GM19351 (cell line): ENCODE data around the gene TAF5.
"Not testable (repeated sequence)": the region's sequence is repeated elsewhere in the genome, so short reads cannot be mapped to it uniquely, and the experiment has no call there.

Experiments used
- ATAC-seq: cut with Tn5 transposase; IDR thresholded peaks from one replicate; pipeline ENCODE4 v1.9.1; 2021; ENCODE audit warnings: mild to moderate bottlenecking, moderate library complexity; ENCODE audit not compliant: unreplicated experiment

The TAF5 gene

DNA sequence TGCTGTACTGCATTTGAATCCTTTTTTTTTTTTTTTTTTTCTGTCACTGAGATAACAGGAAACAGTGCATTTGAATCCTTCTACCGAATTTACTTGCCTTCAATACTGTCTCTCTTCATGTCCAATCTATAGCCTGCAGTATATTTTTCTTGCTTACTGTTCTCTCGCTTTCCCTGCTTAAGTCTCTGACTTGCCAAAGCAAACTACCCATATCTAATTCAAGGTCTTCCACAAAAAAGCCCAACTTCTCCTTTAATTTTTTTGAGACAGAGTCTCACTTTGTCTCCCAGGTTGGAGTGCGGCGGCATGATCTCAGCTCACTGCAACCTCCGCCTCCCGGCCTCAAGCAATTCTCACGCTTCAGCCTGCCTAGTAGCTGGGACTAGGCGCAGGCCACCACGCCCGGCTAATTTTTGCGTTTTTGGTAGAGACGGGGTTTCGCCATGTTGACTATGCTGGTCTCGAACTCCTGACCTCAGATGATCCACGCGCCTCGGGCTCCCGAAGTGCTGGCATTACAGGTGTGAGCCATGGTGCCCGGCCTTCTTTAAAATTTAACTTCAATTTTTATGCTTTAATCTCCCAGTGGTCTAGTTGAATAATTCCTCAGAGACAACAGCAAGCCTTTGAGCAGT is 29.5 kb downstream of the TAF5 start:
- no peak for ATAC-seq

DNA sequence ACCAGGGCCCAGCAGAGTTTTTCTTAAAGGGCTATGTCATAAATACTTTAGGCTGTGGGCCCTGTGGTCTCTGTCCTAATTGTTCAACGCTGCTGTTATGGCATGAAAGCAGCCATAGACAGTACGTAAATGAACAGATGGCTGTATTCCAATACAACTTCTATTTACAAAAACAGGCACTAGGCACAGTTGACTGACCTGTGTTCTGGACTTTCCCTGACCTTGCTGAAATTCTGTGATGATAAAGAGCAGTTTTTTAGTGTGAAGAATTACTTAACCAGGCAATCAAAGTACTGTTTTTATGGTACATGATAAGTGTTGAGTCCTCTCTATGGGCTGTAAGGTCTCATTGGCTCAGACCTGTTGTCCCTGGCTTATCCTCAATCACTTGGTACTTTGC is 45.8 kb downstream of the TAF5 start:
- ATAC-seq = no peak

DNA sequence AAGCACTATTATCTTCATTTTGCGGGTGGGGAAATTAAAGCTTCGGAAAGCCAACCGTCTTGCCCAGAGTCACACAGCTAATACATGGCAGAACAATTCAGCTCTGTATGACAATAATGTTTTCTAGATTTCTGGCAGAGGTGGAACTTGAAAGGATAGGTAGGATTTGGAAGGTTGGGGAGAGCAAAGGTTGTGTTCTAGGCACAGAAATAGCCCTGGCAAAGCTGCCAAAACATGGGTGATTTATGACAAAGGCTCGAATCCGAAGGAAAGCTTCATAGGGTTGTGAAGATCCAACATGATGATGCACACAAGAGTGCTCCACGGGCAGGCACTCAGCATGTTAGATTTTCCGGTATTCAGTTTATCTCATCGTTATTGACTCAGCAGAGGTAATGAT is 47.8 kb downstream of the TAF5 start:
- ATAC-seq = no peak

DNA sequence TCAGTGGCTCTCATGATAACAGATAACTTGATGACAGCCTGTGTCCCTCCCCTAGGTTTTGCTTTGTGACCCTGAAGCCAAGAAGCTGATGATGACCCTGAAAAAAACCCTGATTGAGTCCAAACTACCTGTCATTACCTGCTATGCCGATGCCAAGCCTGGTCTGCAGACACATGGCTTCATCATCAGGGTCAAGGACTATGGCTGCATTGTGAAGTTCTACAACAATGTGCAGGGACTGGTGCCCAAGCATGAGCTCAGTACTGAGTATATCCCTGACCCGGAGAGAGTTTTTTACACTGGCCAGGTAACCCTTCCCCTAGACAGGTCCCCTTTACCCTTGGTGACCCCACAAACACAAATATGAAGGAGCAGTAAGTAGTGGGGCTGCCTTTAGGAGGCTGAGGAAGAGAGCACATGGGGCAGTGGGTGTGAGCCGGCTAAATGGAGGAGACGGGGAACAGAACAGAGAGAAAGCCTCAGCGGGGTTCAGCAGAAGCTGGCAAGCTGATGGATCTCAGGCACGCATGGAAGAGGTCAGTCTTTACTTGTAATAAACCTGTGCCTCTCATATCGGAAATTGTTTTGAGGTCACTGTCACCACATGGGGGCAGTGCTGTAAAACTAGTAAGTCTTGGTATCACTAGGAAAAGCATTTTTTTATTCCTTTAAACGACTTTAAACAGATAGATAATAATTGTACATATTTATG is 48.8 kb downstream of the TAF5 start:
- ATAC-seq = no peak

DNA sequence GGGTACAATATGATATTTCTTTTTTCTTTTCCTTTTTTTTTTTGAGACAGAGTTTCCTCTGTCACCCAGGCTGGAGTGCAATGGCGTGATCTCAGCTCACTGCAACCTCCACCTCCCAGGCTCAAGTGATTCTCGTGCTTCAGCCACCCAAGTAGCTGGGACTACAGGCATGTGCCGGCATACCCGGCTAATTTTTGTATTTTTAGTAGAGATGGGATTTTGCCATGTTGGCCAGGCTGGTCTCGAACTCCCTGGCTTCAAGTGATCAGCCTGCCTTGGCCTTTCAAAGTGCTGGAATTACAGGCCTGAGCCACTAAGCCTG is 49.3 kb downstream of the TAF5 start:
- ATAC-seq = not testable (repeated sequence)

DNA sequence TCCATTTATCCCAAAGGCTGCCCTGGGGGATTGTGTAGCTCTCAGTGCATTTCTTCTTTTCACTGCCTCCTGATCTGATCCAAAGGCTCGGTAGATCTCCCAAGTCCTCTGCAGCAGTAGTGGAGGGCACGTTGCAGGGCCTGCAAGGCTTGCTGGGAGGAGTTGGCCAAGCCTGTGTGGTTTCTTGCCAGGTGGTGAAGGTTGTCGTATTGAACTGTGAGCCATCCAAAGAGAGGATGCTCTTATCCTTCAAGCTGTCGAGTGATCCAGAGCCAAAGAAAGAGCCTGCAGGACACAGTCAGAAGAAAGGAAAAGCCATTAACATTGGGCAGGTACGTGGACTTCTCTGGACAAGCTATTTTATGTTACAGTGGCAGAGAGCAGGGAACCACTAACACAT is 49.8 kb downstream of the TAF5 start:
- no peak for ATAC-seq

DNA sequence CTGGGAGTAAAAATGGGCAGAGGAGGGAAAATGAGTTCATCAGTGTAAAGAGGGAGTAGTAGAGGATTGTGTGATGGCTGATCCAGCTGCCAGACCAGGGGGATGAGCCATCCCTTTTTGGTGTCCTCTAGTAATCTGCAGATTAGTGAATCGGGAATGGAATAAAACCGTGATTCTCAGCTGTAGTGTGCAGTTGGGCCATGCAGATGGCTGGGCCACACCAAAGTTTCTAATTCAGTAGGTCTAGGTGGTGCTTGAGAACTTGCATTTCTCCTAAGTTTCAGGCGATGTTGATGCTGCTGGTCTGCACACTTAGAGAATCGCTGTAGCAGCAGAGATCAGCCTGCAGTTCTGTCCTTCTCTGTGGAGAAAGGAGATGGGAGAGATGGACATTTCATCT is 51.3 kb downstream of the TAF5 start:
- no peak for ATAC-seq

DNA sequence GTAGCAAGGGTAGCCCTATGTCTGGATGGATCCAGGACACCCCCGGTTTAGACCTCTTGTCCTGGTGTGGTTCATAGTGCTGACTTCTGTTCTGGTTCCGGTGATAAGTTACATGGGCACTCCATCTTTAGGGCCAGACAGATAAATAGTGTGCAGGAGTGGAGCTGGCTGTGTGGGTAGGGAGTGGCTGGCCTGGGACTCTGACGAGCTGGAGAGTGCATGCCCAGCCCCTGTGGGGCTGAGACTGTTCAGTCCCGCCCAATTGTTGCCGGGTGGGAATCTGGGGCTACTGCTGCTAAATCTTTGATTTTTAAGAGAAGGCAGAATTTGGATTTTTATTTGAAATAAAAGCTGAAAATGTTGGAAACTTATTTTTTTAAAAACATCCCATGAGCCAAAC is 56.0 kb downstream of the TAF5 start:
- no peak for ATAC-seq

DNA sequence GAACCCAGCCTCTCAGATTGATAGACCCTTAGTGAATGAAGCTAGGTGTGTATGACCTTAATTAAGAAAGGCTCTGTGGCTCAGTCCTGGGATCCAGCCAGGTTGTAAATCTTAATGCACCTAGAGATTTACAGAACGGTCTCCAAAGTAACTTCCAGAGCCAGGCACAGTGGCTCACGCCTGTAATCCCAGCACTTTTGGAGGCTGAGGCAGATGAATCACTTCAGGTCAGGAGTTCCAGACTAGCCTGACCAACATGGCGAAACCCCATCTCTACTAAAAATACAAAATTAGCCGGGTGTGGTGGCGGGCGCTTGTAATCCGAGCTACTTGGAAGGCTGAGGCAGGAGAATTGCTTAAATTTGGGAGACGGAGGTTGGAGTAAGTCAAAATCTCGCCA is 60.1 kb downstream of the TAF5 start:
- no peak for ATAC-seq

DNA sequence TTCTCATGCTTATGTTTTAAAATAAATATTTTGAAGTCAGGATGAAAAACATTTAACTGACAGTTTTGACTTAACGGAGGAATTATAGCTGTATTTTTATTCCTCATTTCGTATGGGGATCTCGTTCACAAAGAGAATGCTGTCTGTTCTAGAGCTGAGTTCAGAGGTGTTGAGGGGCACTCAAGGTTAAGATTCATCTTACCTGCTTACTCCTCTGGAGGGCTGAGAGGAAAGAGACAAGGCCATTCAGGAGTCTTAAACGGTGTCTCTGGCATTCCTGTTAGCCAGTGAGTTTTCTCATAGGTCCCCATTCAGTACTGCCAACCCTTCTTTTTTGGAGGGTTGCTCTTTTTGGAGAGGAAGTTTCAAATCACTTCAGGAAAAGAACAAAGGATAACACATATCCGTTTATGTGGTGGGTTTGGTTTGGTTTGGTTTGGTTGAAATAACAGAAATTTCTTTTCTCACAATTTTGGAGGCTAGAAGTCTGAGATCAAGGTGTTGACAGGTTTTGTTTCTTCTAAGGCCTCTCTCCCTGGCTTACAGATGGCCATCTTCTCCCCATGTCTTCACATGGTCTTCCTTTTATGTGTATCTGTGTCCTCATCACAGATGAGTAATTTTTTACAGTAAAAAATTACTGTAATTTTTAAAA is 61.3 kb downstream of the TAF5 start:
- no peak for ATAC-seq

DNA sequence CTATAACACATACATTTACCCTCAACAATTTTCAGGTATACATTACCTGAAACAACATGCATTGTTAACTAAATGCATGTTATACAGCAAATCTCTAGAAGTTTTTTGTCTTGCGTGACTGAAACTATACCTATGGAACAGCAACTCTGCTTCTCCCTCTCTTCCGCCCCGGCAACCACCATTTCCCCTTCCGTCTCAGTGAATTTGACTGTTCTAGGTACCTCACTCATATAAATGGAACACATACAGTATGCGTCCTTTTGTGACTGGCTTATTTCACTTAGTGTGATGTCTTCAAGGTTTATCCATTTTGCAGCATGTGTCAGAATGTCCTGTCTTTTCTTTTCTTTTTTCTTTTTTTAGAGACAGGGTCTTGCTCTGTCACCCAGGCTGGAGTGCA is 61.9 kb downstream of the TAF5 start:
- ATAC-seq = no peak

DNA sequence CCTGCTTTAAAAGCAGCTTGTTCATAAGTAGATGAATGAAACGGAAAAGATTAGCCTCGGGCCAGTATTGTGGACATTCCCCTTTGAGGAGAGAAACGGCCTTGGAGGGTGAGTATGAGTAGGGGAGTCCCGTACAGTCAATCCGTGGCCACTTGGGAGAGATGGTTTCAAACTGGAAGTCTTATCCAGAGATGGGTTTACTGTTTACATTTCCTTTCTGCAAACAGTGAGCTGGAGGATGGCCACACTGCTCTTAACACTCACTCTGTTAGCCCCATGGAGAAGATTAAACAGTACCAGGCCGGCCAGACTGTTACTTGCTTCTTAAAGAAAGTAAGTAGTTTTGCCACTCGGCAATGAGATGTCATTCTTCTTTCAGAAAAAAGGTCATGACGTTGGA is 64.1 kb downstream of the TAF5 start:
- ATAC-seq = no peak

DNA sequence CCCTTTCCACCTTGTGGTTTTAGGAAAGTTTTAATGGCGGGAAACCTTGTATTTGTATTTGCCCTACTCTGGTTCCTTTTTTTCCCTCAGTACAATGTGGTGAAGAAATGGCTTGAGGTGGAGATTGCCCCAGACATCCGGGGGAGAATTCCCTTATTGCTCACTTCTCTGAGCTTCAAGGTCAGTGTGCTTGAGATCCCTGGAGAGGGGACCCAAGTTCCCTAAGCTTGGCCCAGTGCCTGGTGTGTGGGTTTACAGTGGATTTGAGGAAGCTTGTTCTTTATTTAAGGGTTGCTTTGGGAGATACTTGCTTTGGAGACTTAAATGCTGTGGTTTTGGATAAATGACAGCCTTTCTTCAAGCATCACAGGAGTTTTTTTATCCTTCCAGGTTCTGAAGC is 66.1 kb downstream of the TAF5 start:
- no peak for ATAC-seq
